Fibroblast of lung (primary cell): ENCODE measurements around the gene PFDN5.

Experiments used
- EZH2 ChIP-seq: IDR thresholded peaks from 2 replicates; pipeline ENCODE4 v1.5.1; 2012; ENCODE audit warnings: low read length, control low read depth, mild to moderate bottlenecking; ENCODE audit errors: missing control alignments
- TF ChIP-seq, protein P1 (sequence below), 2 donors: IDR thresholded peaks in 1 of 2; conservative IDR thresholded peaks in 1 of 2; 1 replicate in 1 of 2; 2 replicates in 1 of 2; pipeline ENCODE4 v1.5.1; 2011 to 2012; ENCODE audit warnings: low read length in 2 of 2, control low read depth in 1 of 2, inconsistent platforms in 1 of 2, low read depth in 1 of 2, mild to moderate bottlenecking in 1 of 2

DNA sequence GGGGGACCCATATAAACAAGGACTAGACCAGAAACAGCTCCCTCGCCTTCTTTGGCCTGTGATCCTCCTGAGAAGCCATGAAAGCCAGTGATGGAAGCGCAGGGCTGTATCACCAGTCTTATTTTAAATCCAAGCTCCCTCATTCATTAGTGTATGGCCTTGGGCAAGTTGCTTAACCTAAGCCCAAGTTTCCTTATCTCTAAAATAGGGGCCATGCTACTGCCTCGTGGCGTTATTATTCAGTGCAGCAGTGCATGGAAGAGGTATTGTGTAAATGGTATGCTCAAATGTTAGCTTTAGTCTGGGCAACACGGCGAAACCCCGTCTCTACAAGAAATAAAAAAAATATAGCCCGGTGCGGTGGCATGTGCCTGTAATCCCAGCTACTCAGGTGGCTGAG, 17.4 kb upstream of the PFDN5 start:
- TF ChIP-seq, protein P1, sequence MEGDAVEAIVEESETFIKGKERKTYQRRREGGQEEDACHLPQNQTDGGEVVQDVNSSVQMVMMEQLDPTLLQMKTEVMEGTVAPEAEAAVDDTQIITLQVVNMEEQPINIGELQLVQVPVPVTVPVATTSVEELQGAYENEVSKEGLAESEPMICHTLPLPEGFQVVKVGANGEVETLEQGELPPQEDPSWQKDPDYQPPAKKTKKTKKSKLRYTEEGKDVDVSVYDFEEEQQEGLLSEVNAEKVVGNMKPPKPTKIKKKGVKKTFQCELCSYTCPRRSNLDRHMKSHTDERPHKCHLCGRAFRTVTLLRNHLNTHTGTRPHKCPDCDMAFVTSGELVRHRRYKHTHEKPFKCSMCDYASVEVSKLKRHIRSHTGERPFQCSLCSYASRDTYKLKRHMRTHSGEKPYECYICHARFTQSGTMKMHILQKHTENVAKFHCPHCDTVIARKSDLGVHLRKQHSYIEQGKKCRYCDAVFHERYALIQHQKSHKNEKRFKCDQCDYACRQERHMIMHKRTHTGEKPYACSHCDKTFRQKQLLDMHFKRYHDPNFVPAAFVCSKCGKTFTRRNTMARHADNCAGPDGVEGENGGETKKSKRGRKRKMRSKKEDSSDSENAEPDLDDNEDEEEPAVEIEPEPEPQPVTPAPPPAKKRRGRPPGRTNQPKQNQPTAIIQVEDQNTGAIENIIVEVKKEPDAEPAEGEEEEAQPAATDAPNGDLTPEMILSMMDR (conservative IDR thresholded peaks at IDR 0.05 in 1 of 2, IDR thresholded peaks at IDR 0.05 in 1 of 2; ENCODE audit: low read depth in 1 of 2, low read length in 2 of 2) = no peak
- TF ChIP-seq EZH2 = no peak
